MCF 10A (cell line): Measurements from ENCODE around the gene CYP3A5. TPM values are rescaled to one million over a fixed set of nuclear protein-coding genes. Genes with fewer than 3 reads are reported as not detected.

Source experiments
- BruUV-seq: library from RNA; stranded (reverse); fragments of 400-500 nt; replicated peaks from 2 replicates; lab custom pipeline; 2021; lab: Mats Ljungman, UMichigan
- CTCF ChIA-PET: fragments of 300-600 bp; sonication (Branson Sonifier 250); formaldehyde crosslinking; extraction: SDS; loops from one replicate; lab custom pipeline; 2021; ENCODE audit warnings: antibody characterized with exemption, inconsistent platforms; lab: Yijun Ruan, JAX
- POLR2A ChIA-PET: fragments of 300-600, 350-650 bp; sonication (Branson Sonifier 250); formaldehyde crosslinking; extraction: SDS; loops from one replicate; lab custom pipeline; 2020; ENCODE audit warnings: antibody characterized with exemption, inconsistent platforms; lab: Yijun Ruan, JAX
- DNase-seq: peaks from one replicate; pipeline ENCODE4 v3.0.0-alpha.2; 2018; ENCODE audit not compliant: unreplicated experiment
- H3K27ac Mint-ChIP-seq: one replicate; pipeline ENCODE4 v1.8.0; 2022; ENCODE audit warnings: mild to moderate bottlenecking, low read depth, mixed read lengths; ENCODE audit not compliant: unreplicated experiment
- H3K27me3 Mint-ChIP-seq: one replicate; pipeline ENCODE4 v1.8.0; 2022; ENCODE audit warnings: mixed read lengths; ENCODE audit not compliant: insufficient read depth, unreplicated experiment
- H3K36me3 Mint-ChIP-seq: one replicate; pipeline ENCODE4 v1.8.0; 2022; ENCODE audit warnings: mild to moderate bottlenecking, moderate library complexity, mixed read lengths; ENCODE audit not compliant: insufficient read depth, unreplicated experiment
- H3K4me1 Mint-ChIP-seq: one replicate; pipeline ENCODE4 v1.8.0; 2022; ENCODE audit warnings: mixed read lengths; ENCODE audit not compliant: insufficient read depth, unreplicated experiment
- H3K4me3 Mint-ChIP-seq: one replicate; pipeline ENCODE4 v1.8.0; 2022; ENCODE audit warnings: mild to moderate bottlenecking, moderate library complexity, mixed read lengths; ENCODE audit not compliant: unreplicated experiment
- H3K9me3 Mint-ChIP-seq: one replicate; pipeline ENCODE4 v1.8.0; 2022; ENCODE audit warnings: mixed read lengths; ENCODE audit not compliant: unreplicated experiment
- CTCF ChIP-seq: fragments of 200-600 bp; IDR thresholded peaks from one replicate; pipeline ENCODE4 v1.8.0; 2022; ENCODE audit warnings: antibody characterized with exemption, mild to moderate bottlenecking; ENCODE audit not compliant: unreplicated experiment
- intact Hi-C: fragments of 100-400 bp; cut with micrococcal nuclease; formaldehyde crosslinking; loops from 2 replicates; pipeline ENCODE4 v1.14.1; 2022
- total RNA-seq: library from RNA; stranded (reverse); gene quantifications from 2 replicates; pipeline ENCODE4 v1.2.3, GENCODE V29; 2022

Gene CYP3A5
- total RNA-seq, 1 experiment from 2014 or later: 0.58 TPM

- no peak for TF ChIP-seq CTCF
- ChIA-PET POLR2A (interaction anchor here (0.7 kb wide), 1 partner anchor 44 kb away, joined by 3 read pairs; no protein-coding TSS in a partner anchor), CTCF (interaction anchor here (0.6 kb wide), 1 partner anchor 293 kb away, joined by 3 read pairs; no protein-coding TSS in a partner anchor)
- Mint-ChIP-seq H3K27ac (no peak overlapping the region), H3K4me1 (peaks cover 20% of the 10 kb centered on the region), H3K4me3 (no peak overlapping the region), H3K27me3 (no peaks in the 10 kb centered on the region), H3K36me3 (no peaks in the 10 kb centered on the region), H3K9me3 (peaks cover 10% of the 10 kb centered on the region)
- no TSS peak for BruUV-seq
- intact Hi-C loops: no loop called here
- no peak for DNase-seq
These were observed 2.7 kb downstream of the CYP3A5 start for GRCh38 chr7:99677013-99677647.

- no peak overlapping the region for H3K4me3 Mint-ChIP-seq
- H3K27me3 Mint-ChIP-seq: no peaks in the 10 kb centered on the region
- peaks cover 20% of the 10 kb centered on the region for H3K4me1 Mint-ChIP-seq
- no TSS peak for BruUV-seq
- intact Hi-C loops: no loop called here
- DNase-seq: no peak
- TF ChIP-seq CTCF: no peak
- no peaks in the 10 kb centered on the region for H3K36me3 Mint-ChIP-seq
- peaks cover 3% of the 10 kb centered on the region for H3K9me3 Mint-ChIP-seq
- peak overlapping the region; percentile 11 for H3K27ac Mint-ChIP-seq
- CTCF ChIA-PET: no interaction called here
- POLR2A ChIA-PET: interaction anchor here (0.7 kb wide), 1 partner anchor 58 kb away, joined by 3 read pairs; the partner anchor contains the start of gene ZSCAN25
These were observed 4.6 kb downstream of the CYP3A5 start for GRCh38 chr7:99674995-99675742.

DNA sequence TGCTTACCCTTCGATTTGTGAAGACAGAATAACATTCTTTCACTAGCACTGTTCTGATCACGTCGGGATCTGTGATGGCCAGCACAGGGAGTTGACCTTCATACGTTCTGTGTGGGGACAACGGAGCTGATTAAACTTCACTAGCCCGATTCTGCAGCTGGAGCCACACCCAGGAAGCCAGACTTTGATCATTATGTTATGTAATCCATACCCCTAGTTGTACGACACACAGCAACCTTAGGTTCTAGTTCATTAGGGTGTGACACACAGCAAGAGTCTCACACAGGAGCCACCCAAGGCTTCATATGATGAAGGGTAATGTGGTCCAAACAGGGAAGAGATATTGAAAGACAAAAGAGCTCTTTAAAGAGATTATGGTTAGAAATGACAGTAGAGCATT is 7.2 kb downstream of the CYP3A5 start:
- ChIA-PET CTCF (no interaction called here), POLR2A (no interaction called here)
- no peak overlapping the region for H3K27ac Mint-ChIP-seq
- no peaks in the 10 kb centered on the region for H3K36me3 Mint-ChIP-seq
- H3K27me3 Mint-ChIP-seq: no peaks in the 10 kb centered on the region
- DNase-seq: no peak
- no peak overlapping the region for H3K4me3 Mint-ChIP-seq
- TF ChIP-seq CTCF: no peak
- peaks cover 12% of the 10 kb centered on the region for H3K4me1 Mint-ChIP-seq
- no peaks in the 10 kb centered on the region for H3K9me3 Mint-ChIP-seq
- intact Hi-C loops: no loop called here
- BruUV-seq: no TSS peak

DNA sequence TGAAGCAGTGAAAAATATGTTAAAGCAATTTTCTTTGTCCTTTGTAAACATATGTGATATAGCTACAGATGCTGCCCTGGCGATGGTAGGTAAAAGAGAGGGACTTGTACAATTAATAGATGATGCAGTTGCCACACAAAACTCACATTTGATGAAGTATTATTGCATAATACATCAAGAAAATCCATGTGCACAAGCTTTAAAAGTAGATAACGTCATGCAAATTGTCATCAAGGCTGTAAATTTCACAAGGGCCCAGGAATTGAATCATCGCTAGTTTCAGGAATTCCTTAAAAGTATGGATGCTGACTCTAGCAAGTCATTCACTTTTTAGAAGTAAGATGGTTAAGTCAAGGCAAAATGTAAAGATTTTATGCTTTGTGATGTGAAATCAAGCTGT is 10.0 kb downstream of the CYP3A5 start:
- BruUV-seq: no TSS peak
- ChIA-PET POLR2A (interaction anchor here (1.8 kb wide), 1 partner anchor 35 kb away, joined by 5 read pairs; no protein-coding TSS in a partner anchor), CTCF (no interaction called here)
- peaks cover 4% of the 10 kb centered on the region for H3K4me1 Mint-ChIP-seq
- H3K4me3 Mint-ChIP-seq: no peak overlapping the region
- no peak overlapping the region for H3K27ac Mint-ChIP-seq
- intact Hi-C loops: no loop called here
- no peaks in the 10 kb centered on the region for H3K9me3 Mint-ChIP-seq
- no peak for DNase-seq
- H3K27me3 Mint-ChIP-seq: no peaks in the 10 kb centered on the region
- no peak for TF ChIP-seq CTCF
- H3K36me3 Mint-ChIP-seq: no peaks in the 10 kb centered on the region
